Effector memory CD4-positive, alpha-beta T cell (primary cell): ENCODE data around the gene SHOC2.
"Not testable (repeated sequence)": the region's sequence is repeated elsewhere in the genome, so short reads cannot be mapped to it uniquely, and the experiment has no call there.

Experiments used
- DNase-seq, 3 donors: peaks; one replicate each; pipeline ENCODE4 v3.0.0-alpha.2; 2020
- H3K27ac ChIP-seq: 2 replicates; pipeline ENCODE4 v1.7.0; 2013; ENCODE audit warnings: mild to moderate bottlenecking, low read length, moderate library complexity; ENCODE audit not compliant: insufficient read depth, poor library complexity, severe bottlenecking
- H3K27me3 ChIP-seq: replicated peaks from 2 replicates; pipeline ENCODE4 v1.7.0; 2013; ENCODE audit warnings: mild to moderate bottlenecking, low read length; ENCODE audit not compliant: insufficient read depth, control insufficient read depth, poor library complexity, severe bottlenecking
- H3K36me3 ChIP-seq: 2 replicates; pipeline ENCODE4 v1.7.0; 2013; ENCODE audit warnings: mild to moderate bottlenecking, low read length, moderate library complexity; ENCODE audit not compliant: control insufficient read depth, insufficient read depth
- H3K4me1 ChIP-seq: 2 replicates; pipeline ENCODE4 v1.7.0; 2013; ENCODE audit warnings: low read length, mild to moderate bottlenecking; ENCODE audit not compliant: control insufficient read depth, insufficient read depth, poor library complexity, severe bottlenecking
- H3K4me3 ChIP-seq: 2 replicates; pipeline ENCODE4 v1.7.0; 2013; ENCODE audit warnings: low read length, low read depth, mild to moderate bottlenecking; ENCODE audit not compliant: insufficient read depth, poor library complexity, severe bottlenecking
- H3K9me3 ChIP-seq: 2 replicates; pipeline ENCODE4 v1.7.0; 2013; ENCODE audit warnings: mild to moderate bottlenecking, low read length, moderate library complexity; ENCODE audit not compliant: control insufficient read depth

Gene SHOC2

GRCh38 chr10:110901954-110902819 is 17.2 kb upstream of the SHOC2 start:
- no peak overlapping the region for H3K4me3 ChIP-seq
- H3K9me3 ChIP-seq: no peaks in the 10 kb centered on the region
- H3K4me1 ChIP-seq: peaks cover under 1% of the 10 kb centered on the region
- H3K27me3 ChIP-seq: no peaks in the 10 kb centered on the region
- H3K36me3 ChIP-seq: peaks cover 28% of the 10 kb centered on the region
- no peak for DNase-seq
- H3K27ac ChIP-seq: no peak overlapping the region

- no peak for DNase-seq
- Histone ChIP-seq H3K4me3 (no peak overlapping the region), H3K27ac (no peak overlapping the region), H3K4me1 (no peaks in the 10 kb centered on the region), H3K9me3 (no peaks in the 10 kb centered on the region), H3K36me3 (peaks cover 17% of the 10 kb centered on the region), H3K27me3 (no peaks in the 10 kb centered on the region)
Observed at GRCh38 chr10:110903280-110904278, 15.8 kb upstream of the SHOC2 start.

- Histone ChIP-seq H3K9me3 (no peaks in the 10 kb centered on the region), H3K4me3 (no peak overlapping the region)
- no peak for DNase-seq
Observed at GRCh38 chr10:110910138-110910537, 9.3 kb upstream of the SHOC2 start.

DNA sequence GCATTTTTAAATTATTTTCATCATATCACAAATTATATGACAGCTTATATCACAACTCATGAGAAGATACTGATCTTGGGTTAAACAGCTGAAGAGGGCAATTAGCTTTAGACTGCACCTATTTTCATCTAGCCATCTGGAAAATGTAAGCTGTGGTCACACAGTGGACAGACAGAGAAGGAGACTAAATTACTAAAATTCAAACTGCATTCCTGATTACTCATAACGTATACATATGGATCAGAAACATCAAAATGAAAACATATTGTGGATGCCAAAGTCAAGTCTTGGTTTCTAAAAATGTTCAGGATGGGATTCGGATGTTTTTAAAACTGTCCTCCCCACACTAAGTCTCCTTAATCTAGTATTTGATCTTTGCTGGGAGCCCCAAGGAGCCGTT is 7.0 kb upstream of the SHOC2 start:
- Histone ChIP-seq H3K4me3 (no peak overlapping the region), H3K36me3 (peaks cover 7% of the 10 kb centered on the region), H3K27ac (no peak overlapping the region), H3K9me3 (no peaks in the 10 kb centered on the region), H3K4me1 (no peaks in the 10 kb centered on the region), H3K27me3 (no peaks in the 10 kb centered on the region)
- no peak for DNase-seq

More at GRCh38 chr10:110910138-110910537, 9.3 kb upstream of the SHOC2 start:
- H3K36me3 ChIP-seq: peaks cover 7% of the 10 kb centered on the region
- H3K27me3 ChIP-seq: no peaks in the 10 kb centered on the region
- H3K27ac ChIP-seq: no peak overlapping the region
- H3K4me1 ChIP-seq: no peaks in the 10 kb centered on the region

DNA sequence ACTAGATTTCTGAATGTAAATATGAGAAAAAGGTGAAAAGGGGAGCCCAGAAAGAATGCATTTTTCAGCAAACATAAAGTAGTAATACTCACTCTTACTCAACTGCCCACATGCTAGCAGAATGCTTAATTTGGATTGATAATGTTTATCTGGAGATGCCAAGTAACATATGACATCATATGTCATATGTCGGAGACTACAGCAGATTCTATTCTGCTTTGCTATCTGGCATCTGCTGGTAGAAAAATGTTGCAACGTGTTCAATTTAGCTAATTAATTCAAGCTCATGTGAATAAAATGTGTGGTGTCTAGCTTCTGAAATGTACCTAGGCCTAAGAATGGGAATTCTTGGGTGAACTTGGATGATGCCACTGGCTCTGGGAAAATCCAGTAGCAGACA is 5.0 kb upstream of the SHOC2 start:
- H3K36me3 ChIP-seq: peaks cover 7% of the 10 kb centered on the region
- no peaks in the 10 kb centered on the region for H3K27me3 ChIP-seq
- no peak overlapping the region for H3K27ac ChIP-seq
- H3K9me3 ChIP-seq: no peaks in the 10 kb centered on the region
- no peaks in the 10 kb centered on the region for H3K4me1 ChIP-seq
- DNase-seq: no peak
- no peak overlapping the region for H3K4me3 ChIP-seq

GRCh38 chr10:110915035-110915434 is 4.4 kb upstream of the SHOC2 start:
- DNase-seq: no peak
- no peak overlapping the region for H3K4me3 ChIP-seq
- H3K9me3 ChIP-seq: no peaks in the 10 kb centered on the region
- H3K27ac ChIP-seq: no peak overlapping the region
- H3K27me3 ChIP-seq: no peaks in the 10 kb centered on the region
- no peaks in the 10 kb centered on the region for H3K4me1 ChIP-seq
- peaks cover 6% of the 10 kb centered on the region for H3K36me3 ChIP-seq

GRCh38 chr10:110915600-110915999 is 3.8 kb upstream of the SHOC2 start:
- not testable (repeated sequence) for H3K27ac ChIP-seq, H3K36me3 ChIP-seq, H3K9me3 ChIP-seq, H3K27me3 ChIP-seq, H3K4me3 ChIP-seq, DNase-seq, H3K4me1 ChIP-seq

DNA sequence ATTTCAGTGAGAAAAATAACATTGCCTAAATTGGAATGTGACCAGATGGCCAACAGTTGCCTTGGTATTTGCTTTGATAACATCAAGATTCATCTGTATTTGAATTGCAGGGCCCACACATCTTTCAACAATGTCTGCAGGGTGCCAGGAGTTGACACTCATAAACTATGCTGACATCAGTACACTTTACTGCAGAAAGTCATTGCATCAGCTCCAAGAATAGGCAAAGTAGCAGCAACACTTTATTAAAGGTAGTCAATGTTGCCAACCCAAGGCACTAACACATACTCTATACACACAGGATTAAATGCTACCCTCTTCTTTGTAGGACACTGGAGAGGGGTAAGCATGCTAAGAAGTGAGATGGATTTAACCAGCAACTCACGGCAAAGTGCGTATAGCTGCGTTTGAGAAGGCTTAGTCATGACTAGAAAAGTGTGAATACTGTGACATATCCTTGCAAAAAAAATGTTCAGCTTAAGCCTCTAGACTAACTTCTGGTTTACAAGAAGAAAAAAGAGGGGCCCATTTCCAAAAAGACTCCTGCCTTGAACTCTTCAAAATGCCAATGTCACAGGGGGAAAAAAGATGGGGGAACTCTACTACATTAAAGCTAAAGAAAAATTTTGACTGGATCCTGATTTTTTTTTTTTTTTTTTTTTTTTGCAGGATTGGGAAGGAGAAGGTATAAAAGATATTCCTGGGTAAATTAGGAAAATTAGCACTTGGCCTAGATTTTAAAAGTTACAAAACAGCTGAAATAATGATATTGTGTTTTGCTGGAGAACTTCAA is 2.7 kb upstream of the SHOC2 start:
- no peaks in the 10 kb centered on the region for H3K36me3 ChIP-seq
- no peaks in the 10 kb centered on the region for H3K9me3 ChIP-seq
- H3K4me3 ChIP-seq: no peak overlapping the region
- no peaks in the 10 kb centered on the region for H3K4me1 ChIP-seq
- no peak overlapping the region for H3K27ac ChIP-seq
- DNase-seq: no peak
- H3K27me3 ChIP-seq: no peaks in the 10 kb centered on the region

DNA sequence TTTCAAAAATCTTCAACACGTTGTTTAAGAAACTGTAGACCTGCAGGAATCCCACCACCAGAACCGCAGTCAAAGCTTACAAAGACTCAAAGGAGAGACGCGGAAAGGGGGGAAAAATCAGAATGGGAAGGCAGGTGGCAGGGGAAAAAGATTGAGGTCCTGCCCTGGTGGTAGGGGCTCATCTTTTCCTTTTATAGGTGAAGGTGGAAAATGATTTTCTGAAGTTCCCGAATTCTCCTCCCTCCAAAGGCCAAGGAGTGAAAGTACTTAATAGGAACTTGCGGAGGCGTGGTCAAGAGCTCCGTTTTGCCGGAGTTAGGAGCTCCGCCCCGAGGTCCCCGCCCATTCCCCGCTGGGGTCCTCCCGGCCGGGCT is 1.1 kb upstream of the SHOC2 start:
- Histone ChIP-seq H3K27ac (peak overlapping the region; percentile 100), H3K4me3 (peak overlapping the region; percentile 96), H3K36me3 (no peaks in the 10 kb centered on the region), H3K9me3 (no peaks in the 10 kb centered on the region), H3K4me1 (no peaks in the 10 kb centered on the region), H3K27me3 (no peaks in the 10 kb centered on the region)
- DNase-seq: peak; percentile 76 to 84 (median 80)
